Measurements from ENCODE around the gene ELF2.

DNA sequence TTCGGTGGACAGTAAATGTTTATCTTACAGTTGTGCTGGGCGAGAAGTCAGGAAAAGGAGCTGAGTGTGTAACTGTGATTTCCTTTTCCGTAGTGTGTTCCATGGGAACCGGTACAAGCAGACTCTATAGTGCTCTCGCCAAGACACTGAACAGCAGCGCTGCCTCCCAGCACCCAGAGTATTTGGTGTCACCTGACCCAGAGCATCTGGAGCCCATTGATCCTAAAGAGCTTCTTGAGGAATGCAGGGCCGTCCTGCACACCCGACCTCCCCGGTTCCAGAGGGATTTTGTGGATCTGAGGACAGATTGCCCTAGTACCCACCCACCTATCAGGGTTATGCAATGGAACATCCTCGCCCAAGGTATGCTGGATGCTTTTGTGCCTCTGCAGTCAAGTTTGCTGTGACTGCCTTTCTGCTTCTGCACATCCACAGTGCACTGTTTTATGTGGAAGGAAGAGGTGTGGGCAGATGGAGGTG is 134.0 kb downstream of the ELF2 start:
- no peak for TF ChIP-seq POLR2A (IDR thresholded peaks at IDR 0.05)
- TF ChIP-seq, protein P1, sequence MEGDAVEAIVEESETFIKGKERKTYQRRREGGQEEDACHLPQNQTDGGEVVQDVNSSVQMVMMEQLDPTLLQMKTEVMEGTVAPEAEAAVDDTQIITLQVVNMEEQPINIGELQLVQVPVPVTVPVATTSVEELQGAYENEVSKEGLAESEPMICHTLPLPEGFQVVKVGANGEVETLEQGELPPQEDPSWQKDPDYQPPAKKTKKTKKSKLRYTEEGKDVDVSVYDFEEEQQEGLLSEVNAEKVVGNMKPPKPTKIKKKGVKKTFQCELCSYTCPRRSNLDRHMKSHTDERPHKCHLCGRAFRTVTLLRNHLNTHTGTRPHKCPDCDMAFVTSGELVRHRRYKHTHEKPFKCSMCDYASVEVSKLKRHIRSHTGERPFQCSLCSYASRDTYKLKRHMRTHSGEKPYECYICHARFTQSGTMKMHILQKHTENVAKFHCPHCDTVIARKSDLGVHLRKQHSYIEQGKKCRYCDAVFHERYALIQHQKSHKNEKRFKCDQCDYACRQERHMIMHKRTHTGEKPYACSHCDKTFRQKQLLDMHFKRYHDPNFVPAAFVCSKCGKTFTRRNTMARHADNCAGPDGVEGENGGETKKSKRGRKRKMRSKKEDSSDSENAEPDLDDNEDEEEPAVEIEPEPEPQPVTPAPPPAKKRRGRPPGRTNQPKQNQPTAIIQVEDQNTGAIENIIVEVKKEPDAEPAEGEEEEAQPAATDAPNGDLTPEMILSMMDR (IDR thresholded peaks at IDR 0.05) = no peak

Measured in breast epithelium (tissue), 3 donors.